GM18519 (cell line): ENCODE data around the gene CTRL.

Source experiments
- ATAC-seq: cut with Tn5 transposase; IDR thresholded peaks from one replicate; pipeline ENCODE4 v1.9.1; 2021; ENCODE audit warnings: mild to moderate bottlenecking, moderate library complexity; ENCODE audit not compliant: unreplicated experiment, low FRiP score

CTRL gene

DNA sequence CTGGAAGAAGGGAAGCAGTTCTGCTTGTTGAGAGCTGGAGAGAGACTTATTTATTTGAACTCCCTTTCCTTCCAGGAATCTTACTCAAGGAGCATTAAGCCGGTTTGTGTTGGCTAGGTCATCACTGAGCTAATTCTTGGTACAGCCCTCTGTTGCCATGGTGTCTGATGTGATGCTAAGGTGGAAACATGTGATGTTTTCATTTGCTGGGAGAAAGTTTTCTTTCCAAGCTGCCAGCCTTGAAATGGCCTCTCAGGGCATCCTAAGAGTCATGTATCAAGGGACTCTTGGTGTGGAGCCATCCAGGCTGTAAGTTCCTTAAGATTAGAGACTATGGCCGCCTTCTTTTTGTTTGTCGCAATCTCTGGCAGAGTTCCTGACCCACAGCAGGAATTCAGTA lies 34.4 kb downstream of the CTRL start:
- no peak for ATAC-seq

DNA sequence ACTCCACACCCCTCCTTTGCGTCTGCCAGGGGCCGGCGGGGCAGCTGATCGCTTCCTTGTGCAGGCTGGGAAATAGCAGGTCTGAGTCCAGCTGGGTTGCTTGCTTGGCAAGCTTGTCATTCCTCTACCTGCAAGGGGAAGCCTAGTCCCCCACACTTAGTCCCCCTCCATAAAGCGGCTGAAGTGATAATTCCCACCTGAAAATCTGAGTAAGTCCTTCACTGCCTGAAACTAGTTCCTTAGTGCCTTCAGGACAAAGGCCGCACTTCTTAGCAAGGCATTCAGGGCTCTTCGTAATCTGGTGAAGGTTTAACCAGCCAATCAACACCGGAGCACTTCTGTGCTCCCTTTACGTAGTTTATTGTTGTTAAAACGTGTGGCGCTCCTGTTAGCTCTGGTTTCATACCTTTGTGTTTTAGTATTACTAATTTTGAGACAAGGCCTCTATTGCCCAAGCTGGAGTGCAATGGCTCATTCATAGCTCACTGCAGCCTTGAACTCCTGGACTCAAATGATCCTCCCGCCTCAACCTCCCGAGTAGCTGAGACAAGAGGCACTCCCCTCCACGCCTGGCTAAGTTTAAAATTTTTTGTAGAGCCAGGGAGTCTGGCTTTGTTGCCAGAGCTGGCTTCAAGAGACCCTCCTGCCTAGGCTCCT lies 37.8 kb downstream of the CTRL start:
- ATAC-seq: no peak

DNA sequence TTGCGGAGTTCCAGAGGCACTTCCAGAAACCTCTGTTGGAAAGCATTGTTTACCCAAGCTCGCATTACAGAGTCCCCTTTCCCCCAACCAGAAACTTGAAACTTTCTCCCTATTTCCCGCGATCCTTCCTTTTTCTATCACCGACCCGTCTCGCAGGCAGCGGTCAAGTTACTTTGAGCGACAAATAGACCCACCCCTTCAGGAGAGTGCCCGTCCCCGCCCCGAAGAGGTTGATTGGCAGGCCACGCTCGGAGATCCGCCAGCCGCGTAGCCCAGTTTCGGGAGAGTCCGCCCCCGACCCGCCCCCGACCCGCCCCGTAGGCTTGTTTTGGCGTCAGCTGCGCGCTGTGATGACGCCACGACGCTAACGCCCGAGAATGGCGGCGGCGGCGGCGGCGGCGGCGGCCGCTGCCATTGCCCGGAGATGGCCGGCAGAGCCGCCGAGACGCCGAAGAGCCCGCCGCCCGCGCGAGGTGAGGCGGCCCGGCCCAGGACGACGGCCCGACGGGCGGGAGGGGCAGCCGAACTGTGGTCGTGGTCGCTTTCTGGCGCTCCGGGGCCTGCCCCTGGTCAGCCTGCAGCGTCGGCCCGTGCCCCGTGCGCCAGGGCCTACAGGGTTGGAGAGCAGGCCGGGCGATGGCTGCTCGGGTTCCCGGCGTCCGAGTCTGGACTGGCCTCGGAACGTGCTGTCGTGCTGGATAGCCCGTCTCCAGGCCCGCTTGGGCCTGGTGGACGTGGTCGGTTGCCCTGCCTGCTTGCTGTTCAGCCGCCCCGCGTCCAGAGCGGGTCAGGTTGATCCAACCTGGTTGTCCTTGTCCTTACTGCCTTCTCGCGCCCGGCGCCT lies 38.5 kb downstream of the CTRL start, which contains the start of gene PSKH1:
Gene PSKH1, plus strand, starts transcription at position 356 of the 844 bp plus-strand sequence. CDS start 15,496 bp downstream, outside the sequence.
- ATAC-seq: peak; percentile 69

DNA sequence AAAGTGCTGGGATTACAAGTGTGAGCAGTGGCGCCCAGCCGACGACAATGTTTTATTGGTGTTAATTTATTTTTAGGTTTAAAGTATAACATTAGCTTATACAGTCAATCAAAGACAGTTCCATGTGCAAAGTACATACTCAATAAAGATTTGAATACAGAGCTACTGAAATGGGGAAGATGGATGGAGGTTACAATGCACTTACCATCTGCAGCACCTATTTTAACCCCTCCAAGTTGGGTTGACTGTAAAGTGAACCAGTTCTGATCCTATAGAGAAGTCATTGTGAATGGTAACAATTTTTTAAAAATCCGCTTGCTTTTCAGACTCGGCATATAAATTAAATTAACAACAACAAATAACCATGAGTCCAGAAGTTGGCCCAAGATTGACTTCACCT lies 39.3 kb downstream of the CTRL start:
- ATAC-seq: no peak

DNA sequence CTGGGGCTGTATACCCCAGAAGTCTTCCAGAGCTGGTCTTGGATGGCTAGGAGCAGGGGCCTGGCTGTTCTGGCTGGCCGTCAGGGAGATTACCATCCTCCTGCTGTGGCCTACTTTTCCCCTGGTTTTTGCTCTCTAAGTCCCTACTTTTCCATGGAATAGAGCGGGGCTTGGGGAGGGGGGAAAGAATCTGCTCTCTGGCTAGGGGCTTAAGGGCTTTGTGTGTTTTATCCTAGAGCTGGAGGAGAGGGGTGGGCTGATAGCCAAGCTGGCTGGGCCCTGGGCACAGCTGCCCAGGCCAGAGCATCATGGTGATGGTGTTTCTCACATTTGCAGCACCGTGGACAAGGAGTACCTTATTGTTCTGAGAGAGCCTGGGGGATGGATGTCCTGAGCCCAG lies 43.3 kb downstream of the CTRL start:
- ATAC-seq: no peak

DNA sequence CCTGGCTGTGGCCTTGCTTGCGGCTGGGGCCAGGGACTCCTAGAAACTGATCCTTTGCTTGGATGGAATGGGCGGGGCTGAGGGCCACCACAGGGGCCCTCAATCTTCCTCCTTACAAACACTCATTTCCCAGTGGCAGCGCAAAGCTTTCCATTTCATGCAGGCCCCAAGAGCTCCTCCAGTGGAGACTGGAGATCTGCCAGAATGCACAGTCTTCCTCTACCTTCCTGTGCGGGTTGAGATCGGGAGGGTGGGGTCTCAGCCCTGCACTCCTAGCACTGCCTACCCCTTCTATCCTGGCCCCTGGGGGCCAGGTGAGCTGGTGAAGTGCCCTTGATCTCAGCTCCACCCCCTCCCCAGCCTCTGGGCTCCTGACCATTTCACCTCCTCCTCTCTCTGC lies 45.3 kb downstream of the CTRL start:
- ATAC-seq: no peak

DNA sequence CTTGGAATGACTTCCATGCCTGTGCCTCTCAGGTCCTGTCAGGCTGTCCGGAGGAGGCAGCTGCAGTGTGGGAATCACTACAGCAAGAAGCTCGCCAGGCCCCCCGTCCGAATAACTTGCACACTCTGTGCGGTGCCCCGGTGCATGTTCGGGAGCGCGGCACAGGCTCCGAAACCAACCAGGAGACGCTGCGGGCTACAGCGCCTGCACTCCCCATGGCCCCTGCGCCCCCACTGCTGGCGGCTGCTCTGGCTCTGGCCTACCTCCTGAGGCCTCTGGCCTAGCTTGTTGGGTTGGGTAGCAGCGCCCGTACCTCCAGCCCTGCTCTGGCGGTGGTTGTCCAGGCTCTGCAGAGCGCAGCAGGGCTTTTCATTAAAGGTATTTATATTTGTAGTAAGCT lies 45.7 kb downstream of the CTRL start:
- no peak for ATAC-seq

DNA sequence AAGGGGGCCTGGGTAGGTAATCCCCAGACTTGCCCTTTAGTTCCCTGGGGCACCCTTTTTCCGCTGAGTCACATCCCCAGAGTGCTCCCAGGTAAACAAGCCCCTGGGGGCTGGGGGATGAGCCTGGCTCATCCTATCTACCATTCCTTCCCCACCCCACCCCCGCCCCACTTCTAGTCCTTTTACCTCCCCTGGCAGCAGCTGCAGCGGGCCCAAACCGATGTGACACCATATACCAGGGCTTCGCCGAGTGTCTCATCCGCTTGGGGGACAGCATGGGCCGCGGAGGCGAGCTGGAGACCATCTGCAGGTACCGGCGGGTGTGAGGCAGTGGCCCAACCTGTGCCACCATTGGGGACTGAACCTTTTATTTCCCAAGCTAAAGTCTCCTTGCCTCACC lies 46.1 kb downstream of the CTRL start:
- ATAC-seq: no peak

DNA sequence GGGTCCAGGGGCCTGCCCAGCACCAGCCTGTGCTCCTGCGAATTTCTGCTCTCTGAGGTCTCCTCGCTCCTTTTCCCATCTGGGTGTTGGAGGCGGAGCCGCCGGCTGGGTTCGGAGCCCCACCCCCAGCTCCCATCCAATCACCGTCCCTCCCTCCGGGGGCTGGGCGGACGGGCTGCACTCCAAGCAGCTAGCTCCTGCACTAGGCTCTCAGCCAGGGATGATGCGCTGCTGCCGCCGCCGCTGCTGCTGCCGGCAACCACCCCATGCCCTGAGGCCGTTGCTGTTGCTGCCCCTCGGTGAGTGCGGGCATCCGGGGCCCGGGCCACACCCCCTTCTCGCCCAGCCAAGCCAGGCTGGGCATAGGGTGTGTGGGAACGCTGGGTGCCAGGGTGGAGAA lies 47.0 kb downstream of the CTRL start, which contains the start of gene NRN1L:
Gene NRN1L, plus strand, starts transcription at position 202 of the 400 bp plus-strand sequence. Its CDS starts 19 bp downstream, at position 221.
- ATAC-seq: no peak

DNA sequence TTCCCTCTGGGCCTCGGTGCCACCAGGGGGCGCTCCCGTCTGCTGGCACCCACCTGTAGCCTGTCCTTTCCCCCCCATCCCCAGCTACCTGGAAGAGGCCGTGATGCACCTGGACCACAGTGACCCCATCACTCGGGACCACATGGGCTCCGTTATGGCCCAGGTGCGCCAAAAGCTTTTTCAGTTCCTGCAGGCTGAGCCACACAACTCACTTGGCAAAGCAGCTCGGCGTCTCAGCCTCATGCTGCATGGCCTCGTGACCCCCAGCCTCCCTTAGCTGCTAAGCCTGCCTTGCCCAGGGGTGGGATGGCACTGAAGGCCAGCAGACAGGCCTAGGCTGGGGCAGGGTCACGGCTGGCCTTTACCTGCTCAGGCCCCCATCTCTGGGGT lies 47.8 kb downstream of the CTRL start:
- ATAC-seq: no peak

DNA sequence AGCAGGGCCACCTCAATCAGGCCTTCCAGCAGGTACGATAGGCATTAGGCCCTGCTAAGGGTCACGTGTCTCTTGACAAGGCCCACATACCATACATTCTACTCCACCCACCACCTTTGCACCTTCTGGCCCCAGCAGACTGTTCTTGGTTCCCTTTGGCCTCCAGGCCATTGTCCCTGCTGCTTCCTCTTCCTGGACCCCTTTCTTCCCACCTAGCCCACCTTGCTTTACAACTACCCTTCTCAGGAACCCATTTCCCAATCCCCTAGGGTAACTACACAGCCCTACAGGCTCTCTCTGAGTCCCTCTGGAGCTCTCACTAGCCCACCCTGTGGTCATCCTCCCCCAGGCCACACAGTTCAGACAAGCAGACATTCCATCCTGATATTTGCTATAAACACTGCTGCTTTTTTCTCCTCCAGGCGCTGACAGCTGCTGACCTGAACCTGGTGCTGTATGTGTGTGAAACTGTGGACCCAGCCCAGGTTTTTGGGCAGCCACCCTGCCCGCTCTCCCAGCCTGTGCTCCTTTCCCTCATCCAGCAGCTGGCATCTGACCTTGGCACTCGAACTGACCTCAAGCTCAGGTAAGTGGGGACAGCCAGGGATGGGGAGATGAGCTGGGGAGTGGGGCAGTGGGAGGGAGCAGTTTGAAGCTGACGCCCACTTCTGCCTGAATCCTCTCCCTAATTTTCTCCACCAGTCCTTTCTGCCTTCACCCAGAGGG lies 48.4 kb downstream of the CTRL start:
- no peak for ATAC-seq

DNA sequence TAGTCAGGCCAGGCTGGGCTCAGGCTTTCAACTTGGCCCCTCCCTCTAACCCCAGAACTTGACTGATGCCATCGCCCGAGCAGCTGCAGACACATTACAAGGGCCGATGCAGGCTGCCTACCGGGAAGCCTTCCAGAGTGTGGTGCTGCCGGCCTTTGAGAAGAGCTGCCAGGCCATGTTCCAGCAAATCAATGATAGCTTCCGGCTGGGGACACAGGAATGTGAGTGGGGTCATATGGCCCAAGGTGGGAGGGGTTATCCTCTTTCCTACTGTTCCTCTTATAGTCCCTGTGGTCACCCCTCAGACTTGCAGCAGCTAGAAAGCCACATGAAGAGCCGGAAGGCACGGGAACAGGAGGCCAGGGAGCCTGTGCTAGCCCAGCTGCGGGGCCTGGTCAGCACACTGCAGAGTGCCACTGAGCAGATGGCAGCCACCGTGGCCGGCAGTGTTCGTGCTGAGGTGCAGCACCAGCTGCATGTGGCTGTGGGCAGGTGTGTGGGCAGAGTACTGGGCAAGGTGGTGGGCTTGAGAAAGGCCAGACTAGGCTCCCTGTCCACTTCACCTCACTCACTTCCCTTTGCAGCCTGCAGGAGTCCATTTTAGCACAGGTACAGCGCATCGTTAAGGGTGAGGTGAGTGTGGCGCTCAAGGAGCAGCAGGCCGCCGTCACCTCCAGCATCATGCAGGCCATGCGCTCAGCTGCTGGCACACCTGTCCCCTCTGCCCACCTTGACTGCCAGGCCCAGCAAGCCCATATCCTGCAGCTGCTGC lies 49.1 kb downstream of the CTRL start:
- no peak for ATAC-seq

DNA sequence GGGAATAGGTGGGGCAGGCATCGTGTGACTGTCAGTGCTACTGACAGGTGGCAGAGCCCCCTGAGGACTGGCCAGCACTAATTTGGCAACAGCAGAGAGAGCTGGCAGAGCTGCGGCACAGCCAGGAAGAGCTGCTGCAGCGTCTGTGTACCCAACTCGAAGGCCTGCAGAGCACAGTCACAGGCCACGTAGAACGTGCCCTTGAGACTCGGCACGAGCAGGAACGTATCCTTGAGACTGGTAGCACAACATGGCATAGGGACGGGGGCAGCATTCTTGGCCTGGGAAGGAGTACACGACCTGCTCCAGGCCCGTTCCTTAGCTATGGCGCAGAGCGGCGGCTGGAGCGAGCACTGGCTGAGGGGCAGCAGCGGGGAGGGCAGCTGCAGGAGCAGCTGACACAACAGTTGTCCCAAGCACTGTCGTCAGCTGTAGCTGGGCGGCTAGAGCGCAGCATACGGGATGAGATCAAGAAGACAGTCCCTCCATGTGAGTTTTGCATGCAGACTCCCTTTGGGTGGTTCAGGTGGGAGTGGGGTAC lies 50.0 kb downstream of the CTRL start:
- no peak for ATAC-seq

DNA sequence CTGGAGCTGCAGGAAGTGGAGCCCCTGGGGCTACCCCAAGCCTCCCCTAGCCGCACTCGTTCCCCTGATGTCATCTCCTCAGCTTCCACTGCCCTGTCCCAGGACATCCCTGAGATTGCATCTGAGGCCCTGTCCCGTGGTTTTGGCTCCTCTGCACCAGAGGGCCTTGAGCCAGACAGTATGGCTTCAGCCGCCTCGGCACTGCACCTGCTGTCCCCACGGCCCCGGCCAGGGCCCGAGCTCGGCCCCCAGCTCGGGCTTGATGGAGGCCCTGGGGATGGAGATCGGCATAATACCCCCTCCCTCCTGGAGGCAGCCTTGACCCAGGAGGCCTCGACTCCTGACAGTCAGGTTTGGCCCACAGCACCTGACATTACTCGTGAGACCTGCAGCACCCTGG lies 51.1 kb downstream of the CTRL start:
- ATAC-seq: no peak

DNA sequence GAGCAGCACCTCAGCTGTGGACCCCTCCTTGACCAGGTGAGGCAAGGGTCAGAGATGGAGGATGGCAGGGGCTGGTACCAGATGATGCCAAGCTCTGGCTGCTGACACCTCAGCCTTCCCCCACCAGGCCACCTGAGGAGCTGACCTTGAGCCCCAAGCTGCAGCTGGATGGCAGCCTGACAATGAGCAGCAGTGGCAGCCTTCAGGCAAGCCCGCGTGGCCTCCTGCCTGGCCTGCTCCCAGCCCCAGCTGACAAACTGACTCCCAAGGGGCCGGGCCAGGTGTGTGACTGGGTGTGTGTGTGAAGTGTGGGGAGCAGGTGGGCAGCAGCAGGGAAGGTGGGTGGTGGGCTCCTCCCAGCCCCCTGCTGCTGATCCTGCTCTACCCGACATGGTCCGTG lies 51.7 kb downstream of the CTRL start:
- no peak for ATAC-seq
